Sigmoid colon (tissue), 4 donors: ENCODE measurements around the gene TM2D3.

Source experiments
- CTCF ChIP-seq, 4 experiments: fragments of 450-650 bp in 3 of 4; fragments of 200-600 bp in 1 of 4; IDR thresholded peaks; one replicate each; pipeline ENCODE4 v1.5.1; 2016 to 2019; ENCODE audit warnings: antibody characterized with exemption in 4 of 4, mild to moderate bottlenecking in 3 of 4, moderate library complexity in 2 of 4
- EP300 ChIP-seq, 4 donors: sonication (generic); formaldehyde crosslinking; IDR thresholded peaks; one replicate each; pipeline ENCODE4 v1.6.1; 2017; ENCODE audit warnings: antibody characterized with exemption in 4 of 4
- POLR2A ChIP-seq, 2 donors: fragments of 450-650 bp; IDR thresholded peaks; one replicate each; pipeline ENCODE4 v1.6.1; 2016; ENCODE audit warnings: antibody characterized with exemption in 2 of 2, mild to moderate bottlenecking in 2 of 2, moderate library complexity in 2 of 2
- POLR2AphosphoS5 ChIP-seq, 4 donors: sonication (generic); formaldehyde crosslinking; IDR thresholded peaks; one replicate each; pipeline ENCODE4 v1.6.1; 2017; ENCODE audit warnings: antibody characterized with exemption in 4 of 4

DNA sequence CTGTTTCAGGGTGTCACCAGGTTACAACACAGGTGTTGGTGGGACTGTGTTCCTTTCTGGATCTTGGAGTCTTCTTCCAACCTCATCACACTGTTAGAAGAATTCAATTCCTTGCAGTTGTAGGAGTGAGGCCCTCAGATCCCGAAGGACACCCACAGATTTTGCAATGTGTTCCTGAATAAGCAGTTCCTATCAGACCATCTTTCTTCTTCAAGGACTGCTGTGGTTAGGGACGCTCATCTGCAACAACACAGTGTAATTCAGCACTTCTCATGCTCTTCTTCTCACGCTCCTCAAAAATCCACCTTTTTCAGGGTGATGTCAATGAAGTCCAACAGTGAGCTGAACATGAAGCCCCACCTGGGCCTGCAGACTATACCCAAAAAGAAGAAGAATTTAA is 18.8 kb downstream of the TM2D3 start:
- TF ChIP-seq POLR2A (IDR thresholded peaks at IDR 0.05) (no peak), POLR2AphosphoS5 (IDR thresholded peaks at IDR 0.05) (no peak), CTCF (IDR thresholded peaks at IDR 0.05) (no peak), EP300 (IDR thresholded peaks at IDR 0.05) (no peak)
